Gastroesophageal sphincter (tissue), 3 donors: ENCODE data around the gene SH3RF3.

Experiments
- CTCF ChIP-seq, 4 experiments: fragments of 200-600 bp in 2 of 4; fragments of 450-650 bp in 2 of 4; sonication (generic) in 1 of 4; IDR thresholded peaks; one replicate each; pipeline ENCODE4 v1.5.1; 2017 to 2019; ENCODE audit warnings: antibody characterized with exemption in 4 of 4, mild to moderate bottlenecking in 2 of 4, moderate library complexity in 2 of 4
- POLR2A ChIP-seq, 2 donors: fragments of 450-650 bp; IDR thresholded peaks; one replicate each; pipeline ENCODE4 v1.6.1; 2017; ENCODE audit warnings: antibody characterized with exemption in 2 of 2, mild to moderate bottlenecking in 2 of 2, moderate library complexity in 1 of 2
- POLR2AphosphoS5 ChIP-seq: sonication (generic); formaldehyde crosslinking; IDR thresholded peaks from one replicate; pipeline ENCODE4 v1.6.1; 2017; ENCODE audit warnings: antibody characterized with exemption

GRCh38 chr2:109499566-109499965 lies 370.6 kb downstream of the SH3RF3 start:
- TF ChIP-seq POLR2AphosphoS5 (no peak), POLR2A (IDR thresholded peaks at IDR 0.05) (no peak), CTCF (IDR thresholded peaks at IDR 0.05) (no peak)
